K562 (cell line): ENCODE measurements around the gene HAGHL. TPM values are rescaled to one million over a fixed set of nuclear protein-coding genes. Genes with fewer than 3 reads are reported as not detected.

Source experiments
- ADNP ChIP-seq: fragments of 200-800 bp; sonication (Bioruptor generic); IDR thresholded peaks from 2 replicates; pipeline ENCODE4 v1.6.1; 2016; ENCODE audit warnings: missing genetic modification characterization, missing compliant biosample characterization
- CSDE1 ChIP-seq, 2 experiments: fragments of 450-650 bp; IDR thresholded peaks; 2 replicates each; pipeline ENCODE4 v1.6.1; 2016; ENCODE audit warnings: mild to moderate bottlenecking in 1 of 2
- GTF2F1 ChIP-seq: IDR thresholded peaks from 2 replicates; pipeline ENCODE4 v1.6.1; 2011; ENCODE audit warnings: low read depth, low read length, improper control_type of control experiment
- HIVEP1 ChIP-seq: fragments of 250-450 bp; sonication (Bioruptor Pico); IDR thresholded peaks from 2 replicates; pipeline ENCODE4 v1.4.0; 2020; ENCODE audit warnings: mild to moderate bottlenecking
- KDM5B ChIP-seq: fragments of 200-600 bp; sonication (generic); IDR thresholded peaks from 2 replicates; pipeline ENCODE4 v1.6.1; 2012; ENCODE audit warnings: low read depth, mild to moderate bottlenecking, moderate library complexity, low read length, control low read depth, inconsistent platforms; ENCODE audit not compliant: insufficient replicate concordance
- LARP7 ChIP-seq: fragments of 450-650 bp; IDR thresholded peaks from 2 replicates; pipeline ENCODE4 v1.6.1; 2016
- MBD2 ChIP-seq: sonication (generic); IDR thresholded peaks from 2 replicates; pipeline ENCODE4 v1.6.1; 2016; ENCODE audit warnings: low read depth, borderline replicate concordance
- NCOA2 ChIP-seq, 2 experiments: fragments of 450-650 bp; IDR thresholded peaks; 2 replicates each; pipeline ENCODE4 v1.6.1; 2018; ENCODE audit warnings: mild to moderate bottlenecking in 2 of 2, moderate library complexity in 1 of 2; ENCODE audit not compliant: partially characterized antibody in 2 of 2
- NFE2 ChIP-seq: IDR thresholded peaks from 2 replicates; pipeline ENCODE4 v1.6.1; 2014; ENCODE audit warnings: antibody characterized with exemption, low read depth
- NFYB ChIP-seq: IDR thresholded peaks from 2 replicates; pipeline ENCODE4 v1.6.1; 2011; ENCODE audit warnings: mild to moderate bottlenecking, moderate library complexity; ENCODE audit not compliant: insufficient read length; ENCODE audit errors: extremely low read depth
- NR4A1 ChIP-seq, 2 experiments: fragments of 250-450 bp in 1 of 2; fragments of 450-650 bp in 1 of 2; sonication (Bioruptor Pico) in 1 of 2; IDR thresholded peaks; 2 replicates each; pipeline versions ENCODE4 v1.4.0 to v1.6.1; 2016 to 2020; ENCODE audit warnings: mild to moderate bottlenecking in 2 of 2, missing compliant biosample characterization in 1 of 2, missing genetic modification characterization in 1 of 2, moderate library complexity in 1 of 2
- SAFB2 ChIP-seq: fragments of 200-400 bp; formaldehyde crosslinking; IDR thresholded peaks from 2 replicates; pipeline ENCODE4 v1.6.1; 2018; ENCODE audit warnings: borderline replicate concordance, low read length, low read depth, moderate library complexity; ENCODE audit not compliant: severe bottlenecking
- SAP30 ChIP-seq: fragments of 200-600 bp; sonication (generic); IDR thresholded peaks from 2 replicates; pipeline ENCODE4 v1.6.1; 2012; ENCODE audit warnings: borderline replicate concordance, low read depth, mild to moderate bottlenecking, moderate library complexity, low read length, control low read depth, inconsistent platforms; ENCODE audit not compliant: insufficient read depth, poor library complexity, severe bottlenecking
- SRSF1 ChIP-seq: fragments of 200-400 bp; formaldehyde crosslinking; IDR thresholded peaks from 2 replicates; pipeline ENCODE4 v1.6.1; 2017; ENCODE audit warnings: mild to moderate bottlenecking, low read depth, low read length, moderate library complexity
- STAT5A ChIP-seq: IDR thresholded peaks from 2 replicates; pipeline ENCODE4 v1.6.1; 2012; ENCODE audit warnings: low read length, inconsistent platforms, borderline replicate concordance
- ZFP36 ChIP-seq: fragments of 150-350 bp; IDR thresholded peaks from 2 replicates; pipeline ENCODE4 v1.6.1; 2018; ENCODE audit warnings: low read length, low read depth; ENCODE audit not compliant: partially characterized antibody
- ZFPM2 ChIP-seq: fragments of 250-450 bp; sonication (Bioruptor Pico); IDR thresholded peaks from 2 replicates; pipeline ENCODE4 v1.5.1; 2022; ENCODE audit warnings: mild to moderate bottlenecking
- ZNF124 ChIP-seq: sonication (generic); formaldehyde crosslinking; IDR thresholded peaks from 2 replicates; pipeline ENCODE4 v1.8.1; 2022; ENCODE audit warnings: missing genetic modification reagents
- ZNF23 ChIP-seq: fragments of 250-450 bp; sonication (Bioruptor Pico); IDR thresholded peaks from 2 replicates; pipeline ENCODE4 v1.4.0; 2020; ENCODE audit warnings: mild to moderate bottlenecking
- ZNF311 ChIP-seq: fragments of 250-450 bp; sonication (Bioruptor Pico); IDR thresholded peaks from 2 replicates; pipeline ENCODE4 v1.4.0; 2020; ENCODE audit warnings: mild to moderate bottlenecking, moderate library complexity
- ZNF354B ChIP-seq: fragments of 250-450 bp; sonication (Bioruptor Pico); IDR thresholded peaks from 2 replicates; pipeline ENCODE4 v1.4.0; 2020
- polyA plus RNA-seq, 8 experiments: library from polyadenylated mRNA; depleted of rRNA in 4 of 8; stranded (reverse) in 5 of 8; unstranded in 3 of 8; fragments of >200 nt; fragmentation: Nextera tagmentation in 2 of 8; fragmentation: Illumina TruSeq in 1 of 8; extraction: Ambion mirVana in 2 of 8; extraction: Trizol in 1 of 8; gene quantifications; 2 replicates each; pipeline versions ENCODE4 v1.2.1 to v1.2.3, GENCODE V29; 2011 to 2014; ENCODE audit warnings: inconsistent platforms in 1 of 8, missing spikeins in 1 of 8
- total RNA-seq, 7 experiments: library from RNA; depleted of rRNA in 6 of 7; stranded (reverse); fragments of >200 nt in 6 of 7; fragmentation: Illumina TruSeq in 2 of 7; extraction: Trizol in 2 of 7; gene quantifications; 2 replicates each; pipeline versions ENCODE4 v1.2.1 to v1.2.3, GENCODE V29; 2011 to 2021; ENCODE audit warnings: low replicate concordance in 1 of 7
- TF ChIP-seq, protein P1 (sequence below): sonication (generic); formaldehyde crosslinking; IDR thresholded peaks from 2 replicates; pipeline ENCODE4 v1.5.0; 2020; ENCODE audit warnings: missing genetic modification reagents
- TF ChIP-seq, protein P2 (sequence below): sonication (generic); formaldehyde crosslinking; IDR thresholded peaks from 2 replicates; pipeline ENCODE4 v1.8.1; 2023; ENCODE audit warnings: mild to moderate bottlenecking, missing genetic modification reagents

HAGHL gene
- total and polyA plus RNA-seq, 9 of the 15 experiments (the other 6 are each of a cell fraction or from before 2014, with no cell fraction given): 0.31 to 83.4 (median 20.7) TPM

DNA sequence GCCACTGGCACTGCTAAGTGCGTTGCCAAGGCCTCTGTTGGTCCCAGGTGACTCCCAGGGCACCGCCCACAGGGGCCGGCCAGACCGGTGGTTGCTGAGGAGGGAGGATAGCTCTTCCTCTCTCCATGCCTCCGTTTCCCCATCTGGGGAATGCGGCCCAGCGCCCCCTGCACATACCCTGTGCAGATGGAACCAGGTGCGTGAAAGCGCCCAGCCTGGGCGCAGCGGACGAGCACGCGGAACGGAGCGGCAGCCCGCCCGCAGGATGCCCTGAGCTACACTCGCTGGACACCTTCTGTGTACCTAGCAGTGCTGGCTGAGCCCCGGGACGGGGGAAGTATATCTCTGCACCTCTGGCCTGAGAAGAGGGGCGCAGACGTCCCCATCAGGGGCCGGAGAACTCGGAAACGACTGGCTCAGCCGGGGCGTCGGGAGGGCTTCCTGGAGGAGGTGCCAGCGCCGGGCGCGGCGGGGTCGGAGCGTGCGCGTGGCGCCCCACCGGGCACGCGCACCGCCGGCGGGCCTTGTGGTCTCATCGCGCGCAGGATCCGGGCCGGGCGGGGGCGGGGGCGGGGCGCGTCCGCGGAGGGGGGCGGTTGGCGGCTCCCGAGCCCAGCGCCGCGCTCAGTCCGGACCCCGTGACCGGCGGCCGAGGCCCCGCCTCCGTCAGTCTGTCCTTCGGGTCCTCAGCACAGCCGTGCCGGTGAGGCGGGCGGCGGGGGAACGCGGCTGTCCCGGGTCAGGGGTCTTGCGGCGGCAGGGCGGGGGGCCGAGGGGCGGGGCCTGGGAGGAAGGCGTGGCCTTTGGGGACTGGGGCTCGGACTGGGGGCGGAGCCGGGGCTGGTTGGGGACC lies at the start of gene HAGHL, which contains the start of gene CCDC78 (continued):
- TF ChIP-seq NR4A1 (CRISPR knock-in tag; IDR thresholded peaks at IDR 0.05): no peak
- TF ChIP-seq NR4A1 (tag; IDR thresholded peaks at IDR 0.05): no peak
- TF ChIP-seq ZNF311 (CRISPR knock-in tag): no peak
- TF ChIP-seq ZNF124 (CRISPR knock-in tag): no peak
- TF ChIP-seq CSDE1 (IDR thresholded peaks at IDR 0.05): no peak
- TF ChIP-seq MBD2: no peak
- TF ChIP-seq SRSF1: no peak
- no peak for TF ChIP-seq HIVEP1 (CRISPR knock-in tag)
- TF ChIP-seq, protein P1, sequence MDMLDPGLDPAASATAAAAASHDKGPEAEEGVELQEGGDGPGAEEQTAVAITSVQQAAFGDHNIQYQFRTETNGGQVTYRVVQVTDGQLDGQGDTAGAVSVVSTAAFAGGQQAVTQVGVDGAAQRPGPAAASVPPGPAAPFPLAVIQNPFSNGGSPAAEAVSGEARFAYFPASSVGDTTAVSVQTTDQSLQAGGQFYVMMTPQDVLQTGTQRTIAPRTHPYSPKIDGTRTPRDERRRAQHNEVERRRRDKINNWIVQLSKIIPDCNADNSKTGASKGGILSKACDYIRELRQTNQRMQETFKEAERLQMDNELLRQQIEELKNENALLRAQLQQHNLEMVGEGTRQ (CRISPR knock-in tag): peak; percentile 53
- TF ChIP-seq LARP7: no peak
- TF ChIP-seq NFYB: no peak
- TF ChIP-seq GTF2F1: no peak
- TF ChIP-seq SAP30: no peak
- TF ChIP-seq ADNP: no peak
- no peak for TF ChIP-seq ZNF23 (CRISPR knock-in tag)
- TF ChIP-seq SAFB2: no peak
- TF ChIP-seq ZNF354B (CRISPR knock-in tag): no peak
- peak; percentile 99 for TF ChIP-seq ZFP36
- TF ChIP-seq ZFPM2 (CRISPR knock-in tag): no peak
- TF ChIP-seq, protein P2, sequence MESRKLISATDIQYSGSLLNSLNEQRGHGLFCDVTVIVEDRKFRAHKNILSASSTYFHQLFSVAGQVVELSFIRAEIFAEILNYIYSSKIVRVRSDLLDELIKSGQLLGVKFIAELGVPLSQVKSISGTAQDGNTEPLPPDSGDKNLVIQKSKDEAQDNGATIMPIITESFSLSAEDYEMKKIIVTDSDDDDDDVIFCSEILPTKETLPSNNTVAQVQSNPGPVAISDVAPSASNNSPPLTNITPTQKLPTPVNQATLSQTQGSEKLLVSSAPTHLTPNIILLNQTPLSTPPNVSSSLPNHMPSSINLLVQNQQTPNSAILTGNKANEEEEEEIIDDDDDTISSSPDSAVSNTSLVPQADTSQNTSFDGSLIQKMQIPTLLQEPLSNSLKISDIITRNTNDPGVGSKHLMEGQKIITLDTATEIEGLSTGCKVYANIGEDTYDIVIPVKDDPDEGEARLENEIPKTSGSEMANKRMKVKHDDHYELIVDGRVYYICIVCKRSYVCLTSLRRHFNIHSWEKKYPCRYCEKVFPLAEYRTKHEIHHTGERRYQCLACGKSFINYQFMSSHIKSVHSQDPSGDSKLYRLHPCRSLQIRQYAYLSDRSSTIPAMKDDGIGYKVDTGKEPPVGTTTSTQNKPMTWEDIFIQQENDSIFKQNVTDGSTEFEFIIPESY: peak; percentile 77
- no peak for TF ChIP-seq STAT5A
- TF ChIP-seq KDM5B: no peak
- TF ChIP-seq NCOA2 (IDR thresholded peaks at IDR 0.05; ENCODE audit: partially characterized antibody in 2 of 2): no peak
- TF ChIP-seq NFE2: no peak
